ENCODE data around the gene RSAD2. TPM values are rescaled to one million over a fixed set of nuclear protein-coding genes. Genes with fewer than 3 reads are reported as not detected.

RSAD2 gene
- polyA plus RNA-seq, 5 donors = 3.7 to 5.8 (median 4.7) TPM

DNA sequence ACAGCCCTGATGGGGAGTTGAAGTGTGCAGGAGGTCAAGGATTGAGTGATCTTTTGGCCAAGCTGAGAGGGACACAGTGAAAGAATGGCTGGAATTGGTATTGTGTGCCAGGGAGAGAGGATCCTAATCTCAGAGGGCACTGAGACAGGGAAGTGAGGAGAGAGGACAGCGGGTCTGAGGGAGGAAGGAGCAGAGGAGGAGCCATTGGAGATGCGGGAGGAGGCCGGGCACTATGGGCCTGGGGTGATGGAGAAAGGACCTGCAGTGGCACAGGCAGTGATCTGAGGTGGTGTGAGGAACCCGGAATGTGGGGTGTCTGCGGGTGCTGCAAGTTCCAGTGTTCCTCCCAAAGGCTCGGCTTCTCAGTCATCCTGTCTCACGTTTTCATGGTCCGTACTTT lies 66.4 kb downstream of the RSAD2 start:
- no peak for DNase-seq

DNA sequence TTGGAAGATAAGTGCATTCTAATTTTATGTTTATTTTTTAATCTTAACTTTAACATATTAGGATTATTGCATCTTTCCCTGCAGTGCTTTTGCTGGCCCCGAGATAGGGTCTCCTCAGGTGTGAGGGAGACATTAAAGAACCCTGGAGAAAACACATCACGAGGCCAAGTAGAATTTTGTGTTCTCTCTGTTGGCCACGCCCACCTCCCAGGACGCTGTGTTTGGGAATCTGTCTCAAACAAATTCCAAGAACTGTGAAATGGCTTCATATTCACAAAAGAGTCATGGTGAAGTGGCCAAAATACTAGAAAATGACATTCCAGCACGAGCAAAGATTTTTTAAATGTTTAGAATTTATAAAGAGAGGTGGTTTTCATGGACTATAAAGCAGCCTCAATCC lies 67.0 kb downstream of the RSAD2 start:
- no peak for DNase-seq

DNA sequence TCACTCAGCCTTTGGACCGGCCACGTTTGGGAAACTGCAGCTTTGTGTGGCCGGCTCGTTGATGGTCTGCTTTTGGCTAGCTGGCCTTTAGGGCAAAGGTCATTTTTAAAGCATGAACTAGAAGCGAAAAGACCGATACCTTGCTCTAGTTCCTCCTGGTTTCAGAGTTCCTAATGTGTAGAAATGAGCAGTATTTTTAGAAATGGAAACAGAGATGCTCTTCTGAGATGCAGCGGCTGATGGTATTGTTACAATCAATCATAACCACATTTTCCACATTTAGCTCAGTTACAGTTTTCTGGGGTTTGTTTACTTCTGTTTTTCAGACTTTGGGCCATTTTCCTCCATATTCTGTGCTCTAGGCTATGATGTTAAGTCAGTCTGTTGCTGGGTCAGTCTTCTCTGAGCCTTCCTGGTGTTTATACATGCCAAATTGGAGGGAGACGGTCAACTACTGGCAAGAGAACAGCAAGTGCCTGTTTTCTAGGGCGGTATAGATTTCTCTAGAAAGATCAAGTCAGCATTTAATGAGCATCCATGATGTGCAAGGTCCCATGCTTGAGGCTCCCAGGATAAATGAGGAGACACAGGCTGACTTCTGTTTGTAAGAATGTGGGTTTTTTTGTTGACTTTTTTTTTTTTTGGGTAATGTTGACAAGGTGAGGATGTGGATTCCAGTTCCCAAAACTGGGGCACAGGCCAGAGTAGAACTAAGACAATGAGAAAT lies 67.7 kb downstream of the RSAD2 start:
- DNase-seq = no peak

DNA sequence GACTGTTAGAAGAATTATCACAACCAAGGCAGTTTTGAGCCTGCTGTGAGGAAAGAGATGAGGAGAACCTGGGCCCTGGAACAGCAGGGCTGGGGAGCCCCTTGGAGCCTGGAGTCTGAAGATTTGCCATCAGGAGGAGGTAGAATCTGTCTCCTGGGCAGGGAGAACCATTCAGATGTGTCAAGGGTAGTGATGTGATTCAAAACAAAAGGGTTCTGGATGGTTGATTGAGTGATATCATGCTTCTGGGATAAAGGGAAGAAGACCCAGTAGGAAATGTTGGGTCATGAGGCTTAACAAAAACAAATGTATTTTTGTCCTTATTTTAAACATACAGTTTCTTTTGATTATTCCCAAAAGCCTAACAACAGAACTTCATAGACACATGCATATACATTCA lies 68.2 kb downstream of the RSAD2 start:
- no peak for DNase-seq

DNA sequence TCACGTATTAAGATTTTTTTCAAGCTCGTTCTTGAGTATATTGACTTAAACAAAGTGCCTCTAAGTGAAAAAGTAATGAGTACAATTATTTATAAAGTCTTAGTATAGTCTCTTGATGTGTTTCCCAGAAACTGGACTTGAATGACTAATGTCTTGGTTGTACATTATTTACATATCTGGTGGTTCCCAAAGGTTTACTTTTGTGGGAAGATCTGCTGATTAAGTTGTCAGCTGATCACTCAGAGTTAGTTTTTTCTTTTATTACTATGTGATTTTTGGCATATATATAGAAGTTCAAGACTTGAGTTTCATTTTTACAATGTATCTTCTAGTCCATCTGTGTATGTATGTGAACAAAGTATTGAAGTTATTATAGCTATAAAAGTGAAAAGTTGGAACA lies 69.1 kb downstream of the RSAD2 start:
- DNase-seq = no peak

Other genes starting within 250 kb of the RSAD2 start
- gene CMPK2, start 11.9 kb upstream of the RSAD2 start, polyA plus RNA-seq (ENCODE audit: insufficient read depth in 1 of 5, insufficient read length in 5 of 5, low replicate concordance in 1 of 5) = 1 to 10 TPM; 2.9 to 5.6 (median 4.0) TPM
- gene RNF144A, start 39.6 kb downstream of the RSAD2 start, polyA plus RNA-seq (ENCODE audit: insufficient read depth in 1 of 5, insufficient read length in 5 of 5, low replicate concordance in 1 of 5) = 10 to 100 TPM; 22.8 to 35.4 (median 31.4) TPM

All from right lung (tissue), 5 donors.